HG03097 (cell line): ENCODE data around the gene HOXD8.

ENCODE experiments used
- ATAC-seq: cut with Tn5 transposase; IDR thresholded peaks from one replicate; pipeline ENCODE4 v1.9.1; 2021; ENCODE audit not compliant: unreplicated experiment, low FRiP score

The HOXD8 gene

GRCh38 chr2:176142281-176142680 is 12.8 kb downstream of the HOXD8 start:
- no peak for ATAC-seq

DNA sequence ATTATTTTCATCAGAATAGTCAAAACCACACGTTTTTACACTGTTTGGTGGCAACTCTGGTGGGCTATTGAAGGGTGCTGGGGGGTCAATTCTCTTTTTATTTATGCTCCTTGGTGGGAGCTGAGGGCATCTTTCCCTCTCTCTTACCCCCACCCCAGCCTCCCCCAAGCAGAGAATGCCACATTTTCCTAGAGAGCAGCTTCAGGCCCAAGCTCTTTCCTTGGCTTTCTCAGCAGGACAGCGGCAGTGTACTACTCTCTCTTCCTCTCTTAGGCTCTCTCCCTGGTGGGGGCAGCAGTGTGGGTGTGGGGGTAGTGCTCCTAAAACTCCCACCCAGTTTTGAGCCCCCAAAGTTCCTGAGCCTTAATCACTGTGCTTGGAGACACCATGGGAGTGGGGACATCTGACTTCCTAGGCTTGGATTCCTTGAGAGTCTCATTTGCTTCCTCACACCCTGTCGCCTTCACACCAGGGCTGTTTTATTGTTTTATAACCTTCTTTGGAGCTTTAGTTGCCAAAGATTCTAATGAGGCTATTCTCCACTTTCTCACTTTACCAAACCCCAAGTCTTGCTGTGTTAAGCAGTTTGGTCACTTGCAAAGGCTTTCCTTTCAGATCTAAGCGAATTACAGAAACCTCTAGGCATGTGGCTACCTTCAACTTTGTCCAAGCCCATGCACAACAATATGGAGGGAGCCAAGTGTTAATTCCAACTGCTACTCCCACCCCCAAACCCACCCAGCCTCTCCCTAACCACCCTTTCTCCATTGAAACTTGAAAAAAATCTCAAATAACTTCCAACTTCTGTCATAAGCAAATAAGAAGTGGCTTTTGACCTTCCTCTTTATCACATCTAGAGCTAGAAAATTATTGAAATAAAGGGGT is 15.8 kb downstream of the HOXD8 start:
- no peak for ATAC-seq

- ATAC-seq, result no peak
These were observed 16.6 kb downstream of the HOXD8 start for GRCh38 chr2:176146101-176146500.

DNA sequence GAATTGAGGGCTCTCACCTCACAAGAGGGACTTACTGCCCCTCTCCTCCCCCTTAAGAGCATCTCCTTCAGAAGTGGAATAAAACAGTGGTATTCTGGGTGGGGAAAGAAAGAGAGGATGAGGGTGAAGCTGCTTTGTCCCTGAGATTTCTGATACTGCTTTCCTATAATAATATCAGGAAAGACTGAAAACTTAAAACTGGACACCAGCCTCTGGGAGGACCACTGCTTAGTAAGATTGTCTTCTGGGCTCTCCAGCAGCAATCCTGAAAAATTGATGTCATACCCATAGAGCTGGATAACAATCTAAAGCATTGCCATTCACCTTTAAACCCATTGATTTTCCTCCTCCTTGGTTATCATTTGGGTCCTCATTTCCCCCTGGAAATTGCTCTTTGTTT is 17.1 kb downstream of the HOXD8 start:
- no peak for ATAC-seq

GRCh38 chr2:176147210-176147799 is 17.8 kb downstream of the HOXD8 start:
- ATAC-seq, result no peak

DNA sequence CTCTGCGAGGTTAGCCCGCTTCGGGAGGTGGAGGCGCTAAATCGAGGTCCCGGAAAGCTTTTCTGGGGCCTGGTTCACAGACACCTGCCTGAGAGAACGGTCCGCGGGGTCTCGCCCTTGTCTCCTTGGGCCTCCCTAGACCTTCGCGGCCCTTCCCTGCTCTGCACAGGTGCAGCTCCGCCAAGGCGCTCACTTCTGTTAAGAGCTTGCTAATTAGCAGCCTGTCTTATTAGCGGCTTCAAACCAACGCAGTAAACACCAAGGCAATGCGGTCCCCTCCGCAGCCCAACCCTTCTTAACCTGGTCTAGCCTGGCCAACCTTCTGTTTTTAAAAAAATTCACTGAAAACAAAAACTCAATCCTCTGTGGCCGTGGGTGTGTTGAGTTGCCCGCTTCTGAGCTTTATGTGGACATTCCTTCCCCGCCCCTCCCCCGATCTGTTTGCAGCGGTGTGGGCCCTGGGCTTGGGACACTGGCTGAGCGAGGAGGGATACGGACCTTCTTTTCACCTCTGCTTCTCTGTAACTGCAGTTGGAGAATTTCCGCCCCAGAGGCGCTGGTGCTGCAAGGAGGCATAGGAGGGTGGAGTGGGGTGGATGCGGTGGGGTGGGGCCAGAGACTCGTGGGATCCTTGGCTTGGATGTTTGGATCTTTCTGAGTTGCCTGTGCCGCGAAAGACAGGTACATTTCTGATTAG is 18.4 kb downstream of the HOXD8 start:
- no peak for ATAC-seq

GRCh38 chr2:176148751-176149421 is 19.4 kb downstream of the HOXD8 start:
- ATAC-seq, result no peak

- no peak for ATAC-seq
These were observed 20.0 kb downstream of the HOXD8 start for GRCh38 chr2:176149481-176149938.

DNA sequence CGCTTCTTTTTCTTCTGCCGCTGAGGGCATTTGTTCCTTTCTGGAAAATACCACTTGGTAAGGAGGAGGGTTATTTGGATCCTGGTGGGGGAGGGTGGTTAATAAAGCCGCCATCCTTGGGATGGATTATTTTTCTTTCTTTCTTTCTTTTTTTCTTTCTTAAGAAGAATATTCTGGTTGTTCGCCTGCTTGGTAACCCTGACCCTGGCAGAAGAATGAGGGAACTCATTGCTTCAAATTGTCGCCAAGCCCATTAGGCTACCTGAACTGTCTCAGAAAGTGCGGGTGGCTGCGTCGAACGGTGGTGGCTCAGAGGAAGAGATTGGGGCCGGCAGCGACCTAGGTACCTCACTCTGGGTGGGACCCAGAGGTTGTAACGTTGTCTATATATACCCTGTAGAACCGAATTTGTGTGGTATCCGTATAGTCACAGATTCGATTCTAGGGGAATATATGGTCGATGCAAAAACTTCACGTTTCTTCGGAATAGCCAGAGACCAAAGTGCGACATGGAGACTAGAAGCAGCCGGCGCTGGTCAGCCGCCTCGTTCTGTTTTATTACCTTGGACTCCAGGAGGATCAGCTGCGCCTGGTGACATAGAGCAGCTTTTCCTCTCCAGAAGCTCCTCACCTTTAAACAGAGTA is 20.6 kb downstream of the HOXD8 start:
- no peak for ATAC-seq

- ATAC-seq, result no peak
These were observed 21.3 kb downstream of the HOXD8 start for GRCh38 chr2:176150584-176151441.

- ATAC-seq, result no peak
These were observed 22.2 kb downstream of the HOXD8 start, which contains the start of gene HOXD4 for GRCh38 chr2:176151442-176152287. HOXD4 (plus strand) TSS chr2:176151550; CDS start chr2:176151634, 84 bp downstream.

DNA sequence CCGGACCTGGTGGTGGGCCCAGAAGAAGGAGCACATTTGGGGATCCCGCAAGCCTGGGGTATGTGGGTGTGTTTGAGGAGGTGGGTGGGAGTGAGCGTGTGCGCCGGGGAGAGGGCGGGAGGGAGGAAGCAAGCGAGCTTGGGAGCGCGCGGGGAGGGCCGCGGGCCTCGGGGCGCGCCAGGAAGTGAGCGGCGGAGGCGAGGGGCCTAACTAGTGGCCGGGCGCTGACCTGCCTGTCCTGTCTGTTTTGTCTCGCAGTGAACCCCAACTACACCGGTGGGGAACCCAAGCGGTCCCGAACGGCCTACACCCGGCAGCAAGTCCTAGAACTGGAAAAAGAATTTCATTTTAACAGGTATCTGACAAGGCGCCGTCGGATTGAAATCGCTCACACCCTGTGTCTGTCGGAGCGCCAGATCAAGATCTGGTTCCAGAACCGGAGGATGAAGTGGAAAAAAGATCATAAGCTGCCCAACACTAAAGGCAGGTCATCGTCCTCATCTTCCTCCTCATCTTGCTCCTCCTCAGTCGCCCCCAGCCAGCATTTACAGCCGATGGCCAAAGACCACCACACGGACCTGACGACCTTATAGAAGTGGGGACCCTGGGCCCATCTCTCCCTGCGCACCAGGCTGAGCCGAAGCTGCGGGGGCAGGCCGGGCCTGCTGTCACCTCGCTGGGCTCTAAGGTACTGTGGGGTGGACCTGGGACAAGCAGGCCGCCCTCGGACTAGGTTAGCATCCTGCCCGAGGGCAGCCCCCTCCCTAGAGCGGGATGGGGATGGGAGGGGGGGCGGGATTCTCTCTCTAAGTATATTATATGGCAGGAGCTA is 23.1 kb downstream of the HOXD8 start:
- ATAC-seq, result no peak

- ATAC-seq, result no peak
These were observed 25.2 kb downstream of the HOXD8 start for GRCh38 chr2:176154576-176155252.

GRCh38 chr2:176155356-176156044 is 26.0 kb downstream of the HOXD8 start:
- ATAC-seq, result no peak

- ATAC-seq, result no peak
These were observed 26.8 kb downstream of the HOXD8 start for GRCh38 chr2:176156301-176156806.

- ATAC-seq, result no peak
These were observed 27.4 kb downstream of the HOXD8 start, which contains the start of gene HOXD3 for GRCh38 chr2:176156807-176157498. HOXD3 (plus strand) TSS chr2:176157307; CDS start chr2:176169115, 11,808 bp downstream.
